ENCODE data around the gene LIN9.

LIN9 gene

GRCh38 chr1:226226601-226227000, 82.4 kb downstream of the LIN9 start:
- Histone ChIP-seq H3K36me3 (ENCODE audit: control insufficient read depth, insufficient read depth, low read length) (no peaks in the 10 kb centered on the region), H3K27me3 (replicated peaks; ENCODE audit: control insufficient read depth, insufficient read depth, low read length) (no peaks in the 10 kb centered on the region), H3K4me3 (replicated peaks; ENCODE audit: low read depth, low read length) (no peak overlapping the region)
- no peak for DNase-seq (ENCODE audit: extremely low read depth, insufficient read length)
- TF ChIP-seq, protein P1, sequence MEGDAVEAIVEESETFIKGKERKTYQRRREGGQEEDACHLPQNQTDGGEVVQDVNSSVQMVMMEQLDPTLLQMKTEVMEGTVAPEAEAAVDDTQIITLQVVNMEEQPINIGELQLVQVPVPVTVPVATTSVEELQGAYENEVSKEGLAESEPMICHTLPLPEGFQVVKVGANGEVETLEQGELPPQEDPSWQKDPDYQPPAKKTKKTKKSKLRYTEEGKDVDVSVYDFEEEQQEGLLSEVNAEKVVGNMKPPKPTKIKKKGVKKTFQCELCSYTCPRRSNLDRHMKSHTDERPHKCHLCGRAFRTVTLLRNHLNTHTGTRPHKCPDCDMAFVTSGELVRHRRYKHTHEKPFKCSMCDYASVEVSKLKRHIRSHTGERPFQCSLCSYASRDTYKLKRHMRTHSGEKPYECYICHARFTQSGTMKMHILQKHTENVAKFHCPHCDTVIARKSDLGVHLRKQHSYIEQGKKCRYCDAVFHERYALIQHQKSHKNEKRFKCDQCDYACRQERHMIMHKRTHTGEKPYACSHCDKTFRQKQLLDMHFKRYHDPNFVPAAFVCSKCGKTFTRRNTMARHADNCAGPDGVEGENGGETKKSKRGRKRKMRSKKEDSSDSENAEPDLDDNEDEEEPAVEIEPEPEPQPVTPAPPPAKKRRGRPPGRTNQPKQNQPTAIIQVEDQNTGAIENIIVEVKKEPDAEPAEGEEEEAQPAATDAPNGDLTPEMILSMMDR (IDR thresholded peaks at IDR 0.05; ENCODE audit: insufficient read depth, low read length, poor library complexity, severe bottlenecking) = no peak

- DNase-seq (ENCODE audit: extremely low read depth, insufficient read length) = peak; percentile 74
- Histone ChIP-seq H3K36me3 (ENCODE audit: control insufficient read depth, insufficient read depth, low read length) (no peaks in the 10 kb centered on the region), H3K4me3 (replicated peaks; ENCODE audit: low read depth, low read length) (peak overlapping the region; percentile 72), H3K27me3 (replicated peaks; ENCODE audit: control insufficient read depth, insufficient read depth, low read length) (no peaks in the 10 kb centered on the region)
- TF ChIP-seq, protein P1 (IDR thresholded peaks at IDR 0.05; ENCODE audit: insufficient read depth, low read length, poor library complexity, severe bottlenecking) = peak; percentile 20
These were observed 85.1 kb downstream of the LIN9 start for GRCh38 chr1:226223786-226224244.

DNA sequence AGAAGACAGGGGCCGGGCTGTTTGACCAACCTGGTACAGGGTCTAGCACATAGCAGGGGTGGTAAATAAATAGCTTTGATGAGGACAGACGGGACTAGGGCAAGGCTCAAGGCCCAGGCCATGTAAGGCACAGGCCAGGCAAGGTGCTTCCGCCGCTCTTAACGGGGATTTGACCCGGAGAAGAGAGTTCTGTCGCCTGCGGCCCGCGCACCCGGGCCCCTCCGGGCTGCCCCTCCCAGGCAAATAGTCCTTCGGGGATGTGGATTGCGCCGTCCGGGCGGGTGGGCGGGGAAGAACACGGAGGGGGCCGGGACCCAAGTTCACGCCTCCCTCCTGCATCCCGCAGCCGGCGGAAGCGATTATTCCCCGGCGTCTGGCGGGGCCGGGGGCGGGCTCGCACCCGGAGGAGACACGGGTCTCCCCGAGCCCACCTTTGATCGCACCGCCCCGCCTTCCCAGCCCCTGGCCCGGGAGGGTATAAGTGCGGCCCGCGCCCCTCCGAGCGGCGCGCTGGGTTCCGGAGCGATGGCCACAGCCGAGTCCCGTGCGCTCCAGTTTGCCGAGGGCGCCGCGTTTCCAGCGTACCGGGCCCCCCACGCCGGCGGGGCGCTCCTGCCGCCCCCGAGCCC, 85.7 kb downstream of the LIN9 start, which contains the start of gene MIXL1:
MIXL1 (plus strand) TSS at position 508 of the 629 bp plus-strand sequence; CDS start at position 526, 18 bp downstream.
- peak; percentile 47 for DNase-seq (ENCODE audit: extremely low read depth, insufficient read length)
- no peaks in the 10 kb centered on the region for H3K36me3 ChIP-seq (ENCODE audit: control insufficient read depth, insufficient read depth, low read length)
- H3K4me3 ChIP-seq (replicated peaks; ENCODE audit: low read depth, low read length) = peak within 1 kb of the TSS; percentile 72
- TF ChIP-seq, protein P1 (IDR thresholded peaks at IDR 0.05; ENCODE audit: insufficient read depth, low read length, poor library complexity, severe bottlenecking) = no peak
- H3K27me3 ChIP-seq (replicated peaks; ENCODE audit: control insufficient read depth, insufficient read depth, low read length) = no peaks in the 10 kb centered on the region

GRCh38 chr1:226222686-226223085, 86.3 kb downstream of the LIN9 start:
- no peak overlapping the region for H3K4me3 ChIP-seq (replicated peaks; ENCODE audit: low read depth, low read length)
- H3K36me3 ChIP-seq (ENCODE audit: control insufficient read depth, insufficient read depth, low read length) = no peaks in the 10 kb centered on the region
- H3K27me3 ChIP-seq (replicated peaks; ENCODE audit: control insufficient read depth, insufficient read depth, low read length) = no peaks in the 10 kb centered on the region
- no peak for DNase-seq (ENCODE audit: extremely low read depth, insufficient read length)
- TF ChIP-seq, protein P1 (IDR thresholded peaks at IDR 0.05; ENCODE audit: insufficient read depth, low read length, poor library complexity, severe bottlenecking) = no peak

DNA sequence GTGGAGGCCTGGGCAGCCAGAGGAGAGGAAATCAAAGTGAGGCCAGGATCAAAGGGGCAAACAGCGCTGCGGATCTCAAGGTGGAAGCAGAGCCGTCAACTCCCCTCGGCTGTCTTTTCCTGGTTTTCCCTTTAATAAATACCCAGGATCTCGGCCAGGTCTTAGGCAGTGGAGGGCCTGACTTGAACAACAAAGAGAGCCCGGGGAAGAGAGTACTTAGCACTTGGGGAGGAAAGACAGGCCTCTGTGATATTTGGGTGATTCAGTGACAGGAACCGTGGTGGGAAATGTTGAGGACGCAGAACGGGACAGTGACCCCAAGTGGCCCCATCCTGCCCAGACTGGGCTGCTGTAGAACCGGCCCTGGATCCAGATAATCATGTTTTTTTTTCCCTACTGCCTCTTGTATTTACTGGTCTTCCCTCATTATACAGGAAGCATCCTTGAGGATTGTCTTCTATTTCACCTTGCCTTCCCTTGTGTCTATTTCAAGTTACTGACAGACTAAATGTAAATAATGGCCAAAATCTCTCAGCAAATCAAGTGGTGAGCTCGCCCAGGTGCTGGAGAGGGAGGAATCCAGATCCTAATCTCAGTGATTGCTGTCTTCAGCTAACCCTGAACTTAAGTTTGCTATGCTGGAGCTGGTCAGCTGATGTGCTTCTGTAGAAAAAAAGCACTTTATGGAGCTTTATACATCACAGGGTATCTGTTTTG, 88.3 kb downstream of the LIN9 start:
- Histone ChIP-seq H3K4me3 (replicated peaks; ENCODE audit: low read depth, low read length) (no peak overlapping the region), H3K27me3 (replicated peaks; ENCODE audit: control insufficient read depth, insufficient read depth, low read length) (no peaks in the 10 kb centered on the region), H3K36me3 (ENCODE audit: control insufficient read depth, insufficient read depth, low read length) (no peaks in the 10 kb centered on the region)
- TF ChIP-seq, protein P1 (IDR thresholded peaks at IDR 0.05; ENCODE audit: insufficient read depth, low read length, poor library complexity, severe bottlenecking) = no peak
- DNase-seq (ENCODE audit: extremely low read depth, insufficient read length) = no peak

Data from GM06990 (cell line).